NCI-H510A treated with DMSO at 0.1 percent for 48 hours (cell line): ENCODE data around the gene DDX24.
A peak's percentile ranks its signal among the peaks of the same experiment; 100 is the strongest.

Source experiments
- DNase-seq: peaks from one replicate; lab custom pipeline; 2025; lab: John Stamatoyannopoulos, UW

Gene DDX24

GRCh38 chr14:94080621-94081385 lies at the start of gene DDX24, which contains the start of gene IFI27L1:
Gene DDX24, minus strand, starts transcription at chr14:94081202. Its CDS starts 1,460 bp downstream, at chr14:94079742.
Gene IFI27L1, plus strand, starts transcription at chr14:94081310. Its CDS starts 15,628 bp downstream, at chr14:94096938.
- peak; percentile 89 for DNase-seq

- DNase-seq = peak; percentile 51
These were observed 48.9 kb upstream of the DDX24 start for GRCh38 chr14:94129758-94130414.

GRCh38 chr14:94129111-94129757 lies 48.2 kb upstream of the DDX24 start, which contains the start of gene IFI27L2:
Gene IFI27L2, minus strand, starts transcription at chr14:94129604. Its CDS starts 40 bp downstream, at chr14:94129564.
- peak; percentile 86 for DNase-seq

GRCh38 chr14:94128216-94128839 lies 47.3 kb upstream of the DDX24 start:
- DNase-seq = no peak

GRCh38 chr14:94127330-94127729 lies 46.3 kb upstream of the DDX24 start:
- DNase-seq = no peak

GRCh38 chr14:94126800-94127199 lies 45.8 kb upstream of the DDX24 start:
- DNase-seq = no peak

GRCh38 chr14:94126419-94126677 lies 45.3 kb upstream of the DDX24 start:
- DNase-seq = no peak

- no peak for DNase-seq
These were observed 44.8 kb upstream of the DDX24 start for GRCh38 chr14:94125659-94126418.

GRCh38 chr14:94124582-94125377 lies 43.8 kb upstream of the DDX24 start:
- DNase-seq = no peak

GRCh38 chr14:94123868-94124267 lies 42.9 kb upstream of the DDX24 start:
- no peak for DNase-seq

GRCh38 chr14:94123296-94123695 lies 42.3 kb upstream of the DDX24 start:
- no peak for DNase-seq

GRCh38 chr14:94122438-94122837 lies 41.4 kb upstream of the DDX24 start:
- no peak for DNase-seq

GRCh38 chr14:94121485-94121884 lies 40.5 kb upstream of the DDX24 start:
- no peak for DNase-seq

- DNase-seq = no peak
These were observed 39.8 kb upstream of the DDX24 start for GRCh38 chr14:94120667-94121340.

GRCh38 chr14:94119071-94119470 lies 38.1 kb upstream of the DDX24 start:
- no peak for DNase-seq

- no peak for DNase-seq
These were observed 36.9 kb upstream of the DDX24 start for GRCh38 chr14:94117856-94118255.

GRCh38 chr14:94116701-94117100 lies 35.7 kb upstream of the DDX24 start:
- DNase-seq = no peak

GRCh38 chr14:94115631-94116030 lies 34.6 kb upstream of the DDX24 start:
- no peak for DNase-seq

GRCh38 chr14:94115058-94115591 lies 34.1 kb upstream of the DDX24 start:
- DNase-seq = no peak

- no peak for DNase-seq
These were observed 33.6 kb upstream of the DDX24 start for GRCh38 chr14:94114589-94115057.
